ENCODE measurements around the gene LDLR.

LDLR gene

GRCh38 chr19:11151181-11151580, 61.9 kb downstream of the LDLR start:
- Histone ChIP-seq H3K36me3 (ENCODE audit: low read depth) (peaks cover 56% of the 10 kb centered on the region), H3K27me3 (ENCODE audit: insufficient read depth, poor library complexity, severe bottlenecking) (no peaks in the 10 kb centered on the region), H3K27ac (ENCODE audit: poor library complexity, severe bottlenecking) (no peak overlapping the region), H3K4me3 (ENCODE audit: severe bottlenecking) (no peak overlapping the region), H3K4me1 (ENCODE audit: insufficient read depth, poor library complexity, severe bottlenecking) (peaks cover 23% of the 10 kb centered on the region), H3K9me3 (ENCODE audit: severe bottlenecking) (no peaks in the 10 kb centered on the region)
- ATAC-seq (ENCODE audit: low read depth) (no peak), DNase-seq (ENCODE audit: low spot score) (no peak)
- TF ChIP-seq, protein P1, sequence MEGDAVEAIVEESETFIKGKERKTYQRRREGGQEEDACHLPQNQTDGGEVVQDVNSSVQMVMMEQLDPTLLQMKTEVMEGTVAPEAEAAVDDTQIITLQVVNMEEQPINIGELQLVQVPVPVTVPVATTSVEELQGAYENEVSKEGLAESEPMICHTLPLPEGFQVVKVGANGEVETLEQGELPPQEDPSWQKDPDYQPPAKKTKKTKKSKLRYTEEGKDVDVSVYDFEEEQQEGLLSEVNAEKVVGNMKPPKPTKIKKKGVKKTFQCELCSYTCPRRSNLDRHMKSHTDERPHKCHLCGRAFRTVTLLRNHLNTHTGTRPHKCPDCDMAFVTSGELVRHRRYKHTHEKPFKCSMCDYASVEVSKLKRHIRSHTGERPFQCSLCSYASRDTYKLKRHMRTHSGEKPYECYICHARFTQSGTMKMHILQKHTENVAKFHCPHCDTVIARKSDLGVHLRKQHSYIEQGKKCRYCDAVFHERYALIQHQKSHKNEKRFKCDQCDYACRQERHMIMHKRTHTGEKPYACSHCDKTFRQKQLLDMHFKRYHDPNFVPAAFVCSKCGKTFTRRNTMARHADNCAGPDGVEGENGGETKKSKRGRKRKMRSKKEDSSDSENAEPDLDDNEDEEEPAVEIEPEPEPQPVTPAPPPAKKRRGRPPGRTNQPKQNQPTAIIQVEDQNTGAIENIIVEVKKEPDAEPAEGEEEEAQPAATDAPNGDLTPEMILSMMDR (IDR thresholded peaks at IDR 0.05; ENCODE audit: poor library complexity, severe bottlenecking), result no peak

GRCh38 chr19:11152318-11153062, 63.2 kb downstream of the LDLR start:
- Histone ChIP-seq H3K4me3 (ENCODE audit: severe bottlenecking) (no peak overlapping the region), H3K36me3 (ENCODE audit: low read depth) (peaks cover 54% of the 10 kb centered on the region), H3K4me1 (ENCODE audit: insufficient read depth, poor library complexity, severe bottlenecking) (peaks cover 23% of the 10 kb centered on the region), H3K9me3 (ENCODE audit: severe bottlenecking) (no peaks in the 10 kb centered on the region), H3K27ac (ENCODE audit: poor library complexity, severe bottlenecking) (peak overlapping the region; percentile 70), H3K27me3 (ENCODE audit: insufficient read depth, poor library complexity, severe bottlenecking) (no peaks in the 10 kb centered on the region)
- TF ChIP-seq, protein P1 (IDR thresholded peaks at IDR 0.05; ENCODE audit: poor library complexity, severe bottlenecking), result no peak
- ATAC-seq (ENCODE audit: low read depth) (peak; percentile 31), DNase-seq (ENCODE audit: low spot score) (no peak)

GRCh38 chr19:11154683-11155047, 65.4 kb downstream of the LDLR start:
- no peaks in the 10 kb centered on the region for H3K9me3 ChIP-seq (ENCODE audit: severe bottlenecking)
- peaks cover 35% of the 10 kb centered on the region for H3K36me3 ChIP-seq (ENCODE audit: low read depth)
- DNase-seq (ENCODE audit: low spot score) (no peak), ATAC-seq (ENCODE audit: low read depth) (no peak)
- TF ChIP-seq, protein P1 (IDR thresholded peaks at IDR 0.05; ENCODE audit: poor library complexity, severe bottlenecking), result no peak
- no peaks in the 10 kb centered on the region for H3K27me3 ChIP-seq (ENCODE audit: insufficient read depth, poor library complexity, severe bottlenecking)
- peaks cover 23% of the 10 kb centered on the region for H3K4me1 ChIP-seq (ENCODE audit: insufficient read depth, poor library complexity, severe bottlenecking)
- peak overlapping the region; percentile 96 for H3K4me3 ChIP-seq (ENCODE audit: severe bottlenecking)
- H3K27ac ChIP-seq (ENCODE audit: poor library complexity, severe bottlenecking), result peak overlapping the region; percentile 70

GRCh38 chr19:11155373-11156120, 66.3 kb downstream of the LDLR start, which contains the start of gene SPC24:
Gene SPC24, minus strand, starts transcription at chr19:11155782. Its CDS starts 6 bp downstream, at chr19:11155776.
- DNase-seq (ENCODE audit: low spot score), result peak; percentile 98
- no peaks in the 10 kb centered on the region for H3K9me3 ChIP-seq (ENCODE audit: severe bottlenecking)
- H3K27me3 ChIP-seq (ENCODE audit: insufficient read depth, poor library complexity, severe bottlenecking), result no peaks in the 10 kb centered on the region
- peak; percentile 98 for ATAC-seq (ENCODE audit: low read depth)
- H3K4me3 ChIP-seq (ENCODE audit: severe bottlenecking), result peak within 1 kb of the TSS; percentile 96
- H3K4me1 ChIP-seq (ENCODE audit: insufficient read depth, poor library complexity, severe bottlenecking), result peaks cover 23% of the 10 kb centered on the region
- TF ChIP-seq, protein P1 (IDR thresholded peaks at IDR 0.05; ENCODE audit: poor library complexity, severe bottlenecking), result no peak
- H3K36me3 ChIP-seq (ENCODE audit: low read depth), result peaks cover 28% of the 10 kb centered on the region
- peak within 1 kb of the TSS; percentile 70 for H3K27ac ChIP-seq (ENCODE audit: poor library complexity, severe bottlenecking)

All from RWPE2 (cell line).